ENCODE data around the gene NTM.

Gene NTM

GRCh38 chr11:132330515-132330914, 960.1 kb downstream of the NTM start:
- Histone ChIP-seq H3K9me3 (ENCODE audit: control insufficient read depth, low read length) (no peaks in the 10 kb centered on the region), H3K27me3 (replicated peaks; ENCODE audit: control insufficient read depth, insufficient read depth, low read length, poor library complexity, severe bottlenecking) (no peaks in the 10 kb centered on the region), H3K27ac (ENCODE audit: insufficient read depth, low read length, poor library complexity, severe bottlenecking) (no peak overlapping the region), H3K36me3 (ENCODE audit: control insufficient read depth, insufficient read depth, low read length) (no peaks in the 10 kb centered on the region), H3K4me1 (ENCODE audit: control insufficient read depth, insufficient read depth, low read length, poor library complexity, severe bottlenecking) (no peaks in the 10 kb centered on the region), H3K4me3 (ENCODE audit: insufficient read depth, low read depth, low read length, poor library complexity, severe bottlenecking) (no peak overlapping the region)
- DNase-seq: no peak

GRCh38 chr11:132332521-132332920, 962.1 kb downstream of the NTM start:
- H3K36me3 ChIP-seq (ENCODE audit: control insufficient read depth, insufficient read depth, low read length): no peaks in the 10 kb centered on the region
- no peaks in the 10 kb centered on the region for H3K9me3 ChIP-seq (ENCODE audit: control insufficient read depth, low read length)
- H3K27ac ChIP-seq (ENCODE audit: insufficient read depth, low read length, poor library complexity, severe bottlenecking): no peak overlapping the region
- DNase-seq: no peak
- H3K4me1 ChIP-seq (ENCODE audit: control insufficient read depth, insufficient read depth, low read length, poor library complexity, severe bottlenecking): no peaks in the 10 kb centered on the region
- H3K27me3 ChIP-seq (replicated peaks; ENCODE audit: control insufficient read depth, insufficient read depth, low read length, poor library complexity, severe bottlenecking): no peaks in the 10 kb centered on the region
- H3K4me3 ChIP-seq (ENCODE audit: insufficient read depth, low read depth, low read length, poor library complexity, severe bottlenecking): no peak overlapping the region

- H3K9me3 ChIP-seq (ENCODE audit: control insufficient read depth, low read length): no peaks in the 10 kb centered on the region
- no peaks in the 10 kb centered on the region for H3K36me3 ChIP-seq (ENCODE audit: control insufficient read depth, insufficient read depth, low read length)
- no peak overlapping the region for H3K27ac ChIP-seq (ENCODE audit: insufficient read depth, low read length, poor library complexity, severe bottlenecking)
- no peaks in the 10 kb centered on the region for H3K4me1 ChIP-seq (ENCODE audit: control insufficient read depth, insufficient read depth, low read length, poor library complexity, severe bottlenecking)
- H3K27me3 ChIP-seq (replicated peaks; ENCODE audit: control insufficient read depth, insufficient read depth, low read length, poor library complexity, severe bottlenecking): no peaks in the 10 kb centered on the region
- DNase-seq: no peak
- H3K4me3 ChIP-seq (ENCODE audit: insufficient read depth, low read depth, low read length, poor library complexity, severe bottlenecking): no peak overlapping the region
These were observed 964.4 kb downstream of the NTM start for GRCh38 chr11:132334769-132335280.

- no peak overlapping the region for H3K27ac ChIP-seq (ENCODE audit: insufficient read depth, low read length, poor library complexity, severe bottlenecking)
- DNase-seq: no peak
- H3K27me3 ChIP-seq (replicated peaks; ENCODE audit: control insufficient read depth, insufficient read depth, low read length, poor library complexity, severe bottlenecking): no peaks in the 10 kb centered on the region
- no peaks in the 10 kb centered on the region for H3K4me1 ChIP-seq (ENCODE audit: control insufficient read depth, insufficient read depth, low read length, poor library complexity, severe bottlenecking)
- no peaks in the 10 kb centered on the region for H3K9me3 ChIP-seq (ENCODE audit: control insufficient read depth, low read length)
- H3K4me3 ChIP-seq (ENCODE audit: insufficient read depth, low read depth, low read length, poor library complexity, severe bottlenecking): no peak overlapping the region
- no peaks in the 10 kb centered on the region for H3K36me3 ChIP-seq (ENCODE audit: control insufficient read depth, insufficient read depth, low read length)
These were observed 964.9 kb downstream of the NTM start for GRCh38 chr11:132335311-132335710.

GRCh38 chr11:132336781-132337535, 966.5 kb downstream of the NTM start:
- H3K36me3 ChIP-seq (ENCODE audit: control insufficient read depth, insufficient read depth, low read length): no peaks in the 10 kb centered on the region
- no peaks in the 10 kb centered on the region for H3K4me1 ChIP-seq (ENCODE audit: control insufficient read depth, insufficient read depth, low read length, poor library complexity, severe bottlenecking)
- H3K27ac ChIP-seq (ENCODE audit: insufficient read depth, low read length, poor library complexity, severe bottlenecking): no peak overlapping the region
- no peak overlapping the region for H3K4me3 ChIP-seq (ENCODE audit: insufficient read depth, low read depth, low read length, poor library complexity, severe bottlenecking)
- H3K27me3 ChIP-seq (replicated peaks; ENCODE audit: control insufficient read depth, insufficient read depth, low read length, poor library complexity, severe bottlenecking): no peaks in the 10 kb centered on the region
- DNase-seq: no peak
- no peaks in the 10 kb centered on the region for H3K9me3 ChIP-seq (ENCODE audit: control insufficient read depth, low read length)

GRCh38 chr11:132337819-132338416, 967.5 kb downstream of the NTM start:
- no peak overlapping the region for H3K4me3 ChIP-seq (ENCODE audit: insufficient read depth, low read depth, low read length, poor library complexity, severe bottlenecking)
- no peak overlapping the region for H3K27ac ChIP-seq (ENCODE audit: insufficient read depth, low read length, poor library complexity, severe bottlenecking)
- no peaks in the 10 kb centered on the region for H3K36me3 ChIP-seq (ENCODE audit: control insufficient read depth, insufficient read depth, low read length)
- H3K27me3 ChIP-seq (replicated peaks; ENCODE audit: control insufficient read depth, insufficient read depth, low read length, poor library complexity, severe bottlenecking): no peaks in the 10 kb centered on the region
- H3K4me1 ChIP-seq (ENCODE audit: control insufficient read depth, insufficient read depth, low read length, poor library complexity, severe bottlenecking): no peaks in the 10 kb centered on the region
- DNase-seq: no peak
- no peaks in the 10 kb centered on the region for H3K9me3 ChIP-seq (ENCODE audit: control insufficient read depth, low read length)

- Histone ChIP-seq H3K36me3 (ENCODE audit: control insufficient read depth, insufficient read depth, low read length) (no peaks in the 10 kb centered on the region), H3K27me3 (replicated peaks; ENCODE audit: control insufficient read depth, insufficient read depth, low read length, poor library complexity, severe bottlenecking) (no peaks in the 10 kb centered on the region), H3K27ac (ENCODE audit: insufficient read depth, low read length, poor library complexity, severe bottlenecking) (no peak overlapping the region), H3K4me3 (ENCODE audit: insufficient read depth, low read depth, low read length, poor library complexity, severe bottlenecking) (no peak overlapping the region), H3K9me3 (ENCODE audit: control insufficient read depth, low read length) (no peaks in the 10 kb centered on the region), H3K4me1 (ENCODE audit: control insufficient read depth, insufficient read depth, low read length, poor library complexity, severe bottlenecking) (peaks cover 3% of the 10 kb centered on the region)
- no peak for DNase-seq
These were observed 972.0 kb downstream of the NTM start for GRCh38 chr11:132342408-132342807.

GRCh38 chr11:132343445-132344175, 973.2 kb downstream of the NTM start:
- no peak for DNase-seq

GRCh38 chr11:132346558-132347148, 976.2 kb downstream of the NTM start:
- Histone ChIP-seq H3K9me3 (ENCODE audit: control insufficient read depth, low read length) (no peaks in the 10 kb centered on the region), H3K4me3 (ENCODE audit: insufficient read depth, low read depth, low read length, poor library complexity, severe bottlenecking) (no peak overlapping the region), H3K4me1 (ENCODE audit: control insufficient read depth, insufficient read depth, low read length, poor library complexity, severe bottlenecking) (peaks cover 4% of the 10 kb centered on the region), H3K27me3 (replicated peaks; ENCODE audit: control insufficient read depth, insufficient read depth, low read length, poor library complexity, severe bottlenecking) (no peaks in the 10 kb centered on the region), H3K27ac (ENCODE audit: insufficient read depth, low read length, poor library complexity, severe bottlenecking) (no peak overlapping the region), H3K36me3 (ENCODE audit: control insufficient read depth, insufficient read depth, low read length) (no peaks in the 10 kb centered on the region)
- DNase-seq: no peak

More at GRCh38 chr11:132343445-132344175, 973.2 kb downstream of the NTM start:
- H3K4me1 ChIP-seq (ENCODE audit: control insufficient read depth, insufficient read depth, low read length, poor library complexity, severe bottlenecking): peaks cover 4% of the 10 kb centered on the region
- no peaks in the 10 kb centered on the region for H3K36me3 ChIP-seq (ENCODE audit: control insufficient read depth, insufficient read depth, low read length)
- H3K27ac ChIP-seq (ENCODE audit: insufficient read depth, low read length, poor library complexity, severe bottlenecking): no peak overlapping the region
- no peaks in the 10 kb centered on the region for H3K9me3 ChIP-seq (ENCODE audit: control insufficient read depth, low read length)
- H3K4me3 ChIP-seq (ENCODE audit: insufficient read depth, low read depth, low read length, poor library complexity, severe bottlenecking): no peak overlapping the region
- no peaks in the 10 kb centered on the region for H3K27me3 ChIP-seq (replicated peaks; ENCODE audit: control insufficient read depth, insufficient read depth, low read length, poor library complexity, severe bottlenecking)

Data from effector memory CD4-positive, alpha-beta T cell (primary cell).